Measurements from ENCODE around the gene COA8. TPM values are rescaled to one million over a fixed set of nuclear protein-coding genes. Genes with fewer than 3 reads are reported as not detected.
A peak's percentile ranks its signal among the peaks of the same experiment; 100 is the strongest.

The COA8 gene
- total RNA-seq, 1 experiment from 2014 or later, result 37.2 TPM

DNA sequence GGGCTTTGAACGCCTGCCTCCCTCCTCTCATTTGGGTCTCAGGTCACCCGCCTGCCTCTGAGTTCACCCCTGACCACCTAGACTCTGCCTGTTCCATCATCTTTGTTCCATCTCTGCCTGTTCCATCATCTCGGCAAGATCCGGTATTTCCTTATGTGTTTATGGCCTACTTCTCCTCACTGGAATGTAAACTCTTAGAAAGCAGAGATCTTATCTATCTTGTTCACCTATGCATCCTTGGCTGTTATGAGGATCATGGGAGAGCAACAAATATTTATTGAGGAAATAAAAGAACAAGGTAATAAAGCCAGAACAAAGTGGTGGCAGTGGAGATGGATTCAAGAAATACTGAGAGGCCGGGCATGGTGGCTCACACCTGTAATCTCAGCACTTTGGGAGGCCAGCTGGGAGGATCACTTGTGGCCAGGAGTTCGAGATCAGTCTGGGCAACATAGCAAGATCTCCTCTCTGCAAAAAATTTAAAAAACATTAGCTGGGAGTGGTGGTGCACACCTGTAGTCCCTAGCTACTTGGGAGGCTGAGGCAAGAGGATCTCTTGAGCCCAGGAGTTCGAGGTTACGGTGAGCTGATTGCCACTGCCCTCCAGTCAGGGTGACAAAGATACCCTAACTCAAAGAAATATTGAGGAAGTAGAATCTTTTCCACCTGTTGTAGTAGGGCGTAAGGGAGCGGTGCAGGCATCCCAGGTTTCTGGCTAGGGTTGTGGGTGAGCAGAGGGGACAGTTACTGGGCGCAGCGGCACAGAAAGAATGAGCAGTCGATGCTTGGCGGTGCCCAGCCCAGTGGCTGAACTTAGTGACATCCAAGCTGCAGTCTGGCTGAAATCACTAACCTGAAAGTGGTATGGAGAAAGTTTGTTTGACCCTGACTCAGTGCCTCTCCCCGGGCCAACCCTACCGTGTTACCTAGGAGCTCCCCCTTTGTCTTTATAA is 64.6 kb downstream of the COA8 start:
- CTCF ChIA-PET, result interaction anchor here (0.5 kb wide), 1 partner anchor 34 kb away, joined by 6 read pairs; no protein-coding TSS in a partner anchor
- H3K4me1 Mint-ChIP-seq (ENCODE audit: low read depth, unreplicated experiment), result peaks cover 29% of the 10 kb centered on the region
- peak overlapping the region; percentile 79 for H3K27ac Mint-ChIP-seq (ENCODE audit: unreplicated experiment)
- H3K9me3 Mint-ChIP-seq (ENCODE audit: low read depth, unreplicated experiment), result no peaks in the 10 kb centered on the region
- intact Hi-C loops (cut with micrococcal nuclease; ENCODE audit: unreplicated experiment), result loop anchor here (10.0 kb wide), 1 partner anchor 53 kb away; no protein-coding TSS in a partner anchor
- no peak overlapping the region for H3K4me3 Mint-ChIP-seq (ENCODE audit: low read depth, unreplicated experiment)
- no TSS peak for BruUV-seq (replicated peaks)
- peaks cover 45% of the 10 kb centered on the region for H3K36me3 Mint-ChIP-seq (ENCODE audit: insufficient read depth, unreplicated experiment)
- no peaks in the 10 kb centered on the region for H3K27me3 Mint-ChIP-seq (ENCODE audit: unreplicated experiment)
- TF ChIP-seq, protein P1, sequence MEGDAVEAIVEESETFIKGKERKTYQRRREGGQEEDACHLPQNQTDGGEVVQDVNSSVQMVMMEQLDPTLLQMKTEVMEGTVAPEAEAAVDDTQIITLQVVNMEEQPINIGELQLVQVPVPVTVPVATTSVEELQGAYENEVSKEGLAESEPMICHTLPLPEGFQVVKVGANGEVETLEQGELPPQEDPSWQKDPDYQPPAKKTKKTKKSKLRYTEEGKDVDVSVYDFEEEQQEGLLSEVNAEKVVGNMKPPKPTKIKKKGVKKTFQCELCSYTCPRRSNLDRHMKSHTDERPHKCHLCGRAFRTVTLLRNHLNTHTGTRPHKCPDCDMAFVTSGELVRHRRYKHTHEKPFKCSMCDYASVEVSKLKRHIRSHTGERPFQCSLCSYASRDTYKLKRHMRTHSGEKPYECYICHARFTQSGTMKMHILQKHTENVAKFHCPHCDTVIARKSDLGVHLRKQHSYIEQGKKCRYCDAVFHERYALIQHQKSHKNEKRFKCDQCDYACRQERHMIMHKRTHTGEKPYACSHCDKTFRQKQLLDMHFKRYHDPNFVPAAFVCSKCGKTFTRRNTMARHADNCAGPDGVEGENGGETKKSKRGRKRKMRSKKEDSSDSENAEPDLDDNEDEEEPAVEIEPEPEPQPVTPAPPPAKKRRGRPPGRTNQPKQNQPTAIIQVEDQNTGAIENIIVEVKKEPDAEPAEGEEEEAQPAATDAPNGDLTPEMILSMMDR (IDR thresholded peaks at IDR 0.05; ENCODE audit: unreplicated experiment), result no peak
- no peak for DNase-seq

DNA sequence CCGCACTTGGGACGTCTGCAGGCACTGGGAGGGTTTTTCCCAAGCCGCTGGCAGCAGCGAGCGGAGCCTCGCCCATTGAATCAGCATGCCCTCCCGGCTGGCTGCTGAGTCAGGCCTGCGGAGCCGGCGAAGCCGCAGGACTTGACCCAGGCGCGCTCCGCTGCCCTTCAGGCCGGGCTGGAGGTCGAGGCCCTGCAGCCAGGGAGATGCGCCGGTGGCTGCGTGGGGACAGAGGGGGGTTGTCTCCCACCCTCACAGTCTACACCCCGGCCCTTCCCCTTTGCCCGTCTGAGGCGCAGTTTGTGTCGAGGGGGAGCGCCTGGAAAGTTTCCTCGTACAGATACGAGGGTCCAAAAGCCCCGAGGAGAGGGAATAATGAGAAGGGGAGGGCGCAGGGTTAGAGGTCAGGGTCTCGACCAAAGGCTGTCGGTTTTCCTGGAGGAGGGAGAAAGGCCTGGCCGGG is 65.5 kb downstream of the COA8 start:
- TF ChIP-seq, protein P1 (IDR thresholded peaks at IDR 0.05; ENCODE audit: unreplicated experiment), result no peak
- CTCF ChIA-PET, result interaction anchor here (0.5 kb wide), 1 partner anchor 35 kb away, joined by 6 read pairs; no protein-coding TSS in a partner anchor
- Mint-ChIP-seq H3K4me1 (ENCODE audit: low read depth, unreplicated experiment) (peaks cover 29% of the 10 kb centered on the region), H3K27me3 (ENCODE audit: unreplicated experiment) (no peaks in the 10 kb centered on the region), H3K27ac (ENCODE audit: unreplicated experiment) (peak overlapping the region; percentile 72), H3K9me3 (ENCODE audit: low read depth, unreplicated experiment) (no peaks in the 10 kb centered on the region), H3K36me3 (ENCODE audit: insufficient read depth, unreplicated experiment) (peaks cover 45% of the 10 kb centered on the region), H3K4me3 (ENCODE audit: low read depth, unreplicated experiment) (peak overlapping the region; percentile 79)
- DNase-seq, result peak; percentile 76
- no TSS peak for BruUV-seq (replicated peaks)
- intact Hi-C loops (cut with micrococcal nuclease; ENCODE audit: unreplicated experiment), result loop anchor here (10.0 kb wide), 1 partner anchor 53 kb away; no protein-coding TSS in a partner anchor

DNA sequence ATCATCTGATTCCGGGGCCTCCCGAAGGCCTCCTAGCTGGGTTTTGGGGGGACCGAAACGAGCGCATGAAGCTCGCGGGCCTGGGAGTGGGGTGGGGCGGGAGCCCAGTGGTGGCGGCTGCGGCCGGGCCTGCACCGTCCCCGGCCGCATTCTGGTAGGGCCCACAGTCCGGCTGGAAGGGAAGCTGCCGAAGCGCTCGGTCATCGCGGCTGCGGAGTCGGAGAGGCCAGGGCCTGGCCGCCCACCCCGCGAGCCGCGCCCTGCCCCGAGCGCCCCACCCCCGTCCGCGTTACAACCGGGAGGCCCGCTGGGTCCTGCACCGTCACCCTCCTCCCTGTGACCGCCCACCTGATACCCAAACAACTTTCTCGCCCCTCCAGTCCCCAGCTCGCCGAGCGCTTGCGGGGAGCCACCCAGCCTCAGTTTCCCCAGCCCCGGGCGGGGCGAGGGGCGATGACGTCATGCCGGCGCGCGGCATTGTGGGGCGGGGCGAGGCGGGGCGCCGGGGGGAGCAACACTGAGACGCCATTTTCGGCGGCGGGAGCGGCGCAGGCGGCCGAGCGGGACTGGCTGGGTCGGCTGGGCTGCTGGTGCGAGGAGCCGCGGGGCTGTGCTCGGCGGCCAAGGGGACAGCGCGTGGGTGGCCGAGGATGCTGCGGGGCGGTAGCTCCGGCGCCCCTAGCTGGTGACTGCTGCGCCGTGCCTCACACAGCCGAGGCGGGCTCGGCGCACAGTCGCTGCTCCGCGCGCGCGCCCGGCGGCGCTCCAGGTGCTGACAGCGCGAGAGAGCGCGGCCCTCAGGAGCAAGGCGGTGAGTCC is 66.1 kb downstream of the COA8 start, which contains the start of gene KLC1:
Gene KLC1 (plus strand): TSS at position 528 of the 819 bp plus-strand sequence. CDS start 25,354 bp downstream, outside the sequence.
- peak within 1 kb of the TSS; percentile 79 for H3K4me3 Mint-ChIP-seq (ENCODE audit: low read depth, unreplicated experiment)
- H3K27ac Mint-ChIP-seq (ENCODE audit: unreplicated experiment), result peak within 1 kb of the TSS; percentile 72
- CTCF ChIA-PET, result no interaction called here
- TF ChIP-seq, protein P1 (IDR thresholded peaks at IDR 0.05; ENCODE audit: unreplicated experiment), result no peak
- TSS peak; percentile 92 for BruUV-seq (replicated peaks)
- H3K4me1 Mint-ChIP-seq (ENCODE audit: low read depth, unreplicated experiment), result peaks cover 25% of the 10 kb centered on the region
- peaks cover 45% of the 10 kb centered on the region for H3K36me3 Mint-ChIP-seq (ENCODE audit: insufficient read depth, unreplicated experiment)
- peak; percentile 87 for DNase-seq
- H3K9me3 Mint-ChIP-seq (ENCODE audit: low read depth, unreplicated experiment), result no peaks in the 10 kb centered on the region
- H3K27me3 Mint-ChIP-seq (ENCODE audit: unreplicated experiment), result no peaks in the 10 kb centered on the region
- intact Hi-C loops (cut with micrococcal nuclease; ENCODE audit: unreplicated experiment), result loop anchor here (10.0 kb wide), 1 partner anchor 54 kb away; no protein-coding TSS in a partner anchor
